AG09319 (cell line): ENCODE results near the gene ITGB7.

Source experiments
- DNase-seq: peaks from one replicate; pipeline ENCODE4 v3.0.0-alpha.2; 2010; ENCODE audit warnings: low read depth; ENCODE audit errors: extremely low read depth
- TF ChIP-seq, protein P1 (sequence below): IDR thresholded peaks from 2 replicates; pipeline ENCODE4 v1.5.1; 2011; ENCODE audit warnings: low read depth, mild to moderate bottlenecking, inconsistent platforms, low read length, moderate library complexity

ITGB7 gene

DNA sequence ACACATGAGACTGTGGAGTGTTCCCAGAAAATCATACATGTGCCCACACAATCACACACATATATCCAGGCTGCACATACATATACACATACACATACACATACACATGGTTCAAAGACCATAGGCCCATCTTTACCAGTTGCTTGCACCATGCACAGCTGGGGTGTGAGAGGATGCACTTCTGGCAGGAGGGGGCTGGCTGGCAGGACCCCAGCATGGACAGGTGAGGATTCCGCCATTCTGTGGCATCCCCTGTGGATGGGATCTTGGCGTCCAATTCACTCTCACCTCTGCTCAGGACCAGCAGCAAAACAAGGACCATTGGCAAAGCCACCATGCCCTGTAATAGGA, 7.0 kb downstream of the ITGB7 start:
- TF ChIP-seq, protein P1, sequence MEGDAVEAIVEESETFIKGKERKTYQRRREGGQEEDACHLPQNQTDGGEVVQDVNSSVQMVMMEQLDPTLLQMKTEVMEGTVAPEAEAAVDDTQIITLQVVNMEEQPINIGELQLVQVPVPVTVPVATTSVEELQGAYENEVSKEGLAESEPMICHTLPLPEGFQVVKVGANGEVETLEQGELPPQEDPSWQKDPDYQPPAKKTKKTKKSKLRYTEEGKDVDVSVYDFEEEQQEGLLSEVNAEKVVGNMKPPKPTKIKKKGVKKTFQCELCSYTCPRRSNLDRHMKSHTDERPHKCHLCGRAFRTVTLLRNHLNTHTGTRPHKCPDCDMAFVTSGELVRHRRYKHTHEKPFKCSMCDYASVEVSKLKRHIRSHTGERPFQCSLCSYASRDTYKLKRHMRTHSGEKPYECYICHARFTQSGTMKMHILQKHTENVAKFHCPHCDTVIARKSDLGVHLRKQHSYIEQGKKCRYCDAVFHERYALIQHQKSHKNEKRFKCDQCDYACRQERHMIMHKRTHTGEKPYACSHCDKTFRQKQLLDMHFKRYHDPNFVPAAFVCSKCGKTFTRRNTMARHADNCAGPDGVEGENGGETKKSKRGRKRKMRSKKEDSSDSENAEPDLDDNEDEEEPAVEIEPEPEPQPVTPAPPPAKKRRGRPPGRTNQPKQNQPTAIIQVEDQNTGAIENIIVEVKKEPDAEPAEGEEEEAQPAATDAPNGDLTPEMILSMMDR = no peak
- DNase-seq = no peak

DNA sequence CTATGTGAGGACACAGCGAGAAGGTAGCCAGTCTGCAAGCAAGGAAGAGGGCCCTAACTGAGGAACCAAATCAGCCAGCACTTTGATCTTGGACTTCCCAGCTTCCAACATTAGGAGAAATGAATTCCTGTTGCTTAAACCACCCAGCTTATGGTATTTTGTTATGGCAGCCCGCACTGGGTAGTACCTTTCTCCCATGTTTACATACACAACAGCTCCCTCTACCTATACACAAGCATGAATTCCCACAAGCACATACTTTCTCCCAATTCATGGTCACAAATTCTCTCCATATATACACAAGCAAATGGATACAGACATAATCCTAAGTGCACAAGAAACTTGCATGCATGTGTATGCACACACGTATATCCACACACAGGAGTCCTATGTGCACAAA, 7.4 kb downstream of the ITGB7 start:
- no peak for DNase-seq
- TF ChIP-seq, protein P1 = no peak

DNA sequence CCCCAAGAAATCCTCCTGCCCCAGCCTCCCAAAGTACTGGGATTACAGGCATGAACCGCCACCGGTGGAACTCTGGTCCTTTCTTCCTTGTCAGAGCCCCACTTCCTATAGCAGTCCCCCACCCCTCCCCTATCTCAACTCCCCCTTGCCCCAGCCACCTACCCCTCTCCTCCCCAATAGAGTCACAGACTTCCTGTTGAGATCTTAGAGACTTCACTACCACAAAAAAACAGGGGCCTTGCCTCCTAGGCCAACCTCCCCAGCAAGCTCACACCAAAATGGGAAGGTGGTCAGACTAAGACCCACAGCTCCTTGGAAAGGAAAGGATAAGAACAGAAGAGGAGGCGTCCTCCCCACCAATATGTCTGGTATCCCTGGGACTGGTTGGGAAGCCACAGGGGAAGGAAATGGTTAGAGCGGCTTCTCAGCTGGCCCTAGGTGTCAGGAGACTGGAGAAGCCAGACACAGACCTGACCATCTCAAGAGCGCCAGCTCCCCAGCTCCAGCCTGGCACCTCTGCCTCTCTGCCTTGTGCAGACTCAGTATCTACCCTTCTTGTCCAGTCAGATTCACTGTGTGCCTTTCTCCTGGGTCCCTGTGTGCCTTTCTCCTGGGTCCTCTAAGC, 8.5 kb downstream of the ITGB7 start:
- no peak for DNase-seq
- TF ChIP-seq, protein P1 = no peak

DNA sequence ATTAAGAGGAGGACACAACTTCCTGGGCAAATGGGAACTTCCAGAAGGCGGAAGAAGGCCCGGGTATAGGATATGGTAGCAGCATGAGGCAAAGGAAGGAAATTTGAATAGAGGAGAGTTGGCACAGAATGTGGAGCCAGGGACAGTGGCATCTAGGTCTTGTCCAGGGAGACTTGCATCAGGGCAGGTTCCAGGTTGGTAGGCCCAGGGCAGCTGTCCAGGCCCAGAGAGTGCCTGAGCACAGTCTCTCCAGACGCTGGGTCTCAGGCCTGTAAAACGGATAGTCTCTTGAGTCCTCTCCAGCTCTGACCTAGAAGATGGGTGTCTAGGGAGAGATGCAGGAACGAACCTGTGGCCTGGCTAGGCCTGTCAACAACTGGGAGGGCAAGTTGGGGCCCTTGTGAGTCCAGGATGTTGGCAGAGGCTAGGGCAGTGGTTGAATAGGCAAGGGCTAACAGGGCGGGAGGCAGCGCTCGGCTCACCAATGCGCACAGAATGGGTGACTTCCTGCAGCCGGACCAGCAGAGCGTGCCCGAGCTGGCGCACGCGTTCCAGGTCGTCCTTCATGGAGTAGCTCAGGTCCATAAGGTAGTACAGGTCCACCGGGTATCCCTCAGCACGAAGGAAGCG, 9.9 kb downstream of the ITGB7 start:
- DNase-seq = no peak
- TF ChIP-seq, protein P1 = no peak

DNA sequence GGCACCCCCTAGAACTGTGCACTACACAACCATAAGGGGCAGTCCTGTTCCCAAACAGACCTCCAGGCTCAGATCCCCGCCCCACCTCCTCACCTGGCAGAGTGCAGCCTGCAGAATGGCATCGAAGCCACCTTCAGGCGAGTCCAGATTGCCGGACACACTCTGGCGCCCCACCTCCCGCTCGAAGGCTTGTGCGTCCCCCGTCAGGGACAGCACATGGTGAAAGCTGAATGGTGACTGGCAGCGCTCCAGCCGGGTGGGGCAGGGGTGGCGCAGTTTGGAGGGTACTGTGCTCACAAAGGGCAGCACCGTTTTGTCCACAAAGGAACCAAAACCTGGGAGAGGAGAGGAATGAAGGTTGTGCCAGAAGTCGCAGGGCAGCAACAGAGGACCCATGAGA, 10.6 kb downstream of the ITGB7 start:
- DNase-seq = no peak
- TF ChIP-seq, protein P1 = no peak

DNA sequence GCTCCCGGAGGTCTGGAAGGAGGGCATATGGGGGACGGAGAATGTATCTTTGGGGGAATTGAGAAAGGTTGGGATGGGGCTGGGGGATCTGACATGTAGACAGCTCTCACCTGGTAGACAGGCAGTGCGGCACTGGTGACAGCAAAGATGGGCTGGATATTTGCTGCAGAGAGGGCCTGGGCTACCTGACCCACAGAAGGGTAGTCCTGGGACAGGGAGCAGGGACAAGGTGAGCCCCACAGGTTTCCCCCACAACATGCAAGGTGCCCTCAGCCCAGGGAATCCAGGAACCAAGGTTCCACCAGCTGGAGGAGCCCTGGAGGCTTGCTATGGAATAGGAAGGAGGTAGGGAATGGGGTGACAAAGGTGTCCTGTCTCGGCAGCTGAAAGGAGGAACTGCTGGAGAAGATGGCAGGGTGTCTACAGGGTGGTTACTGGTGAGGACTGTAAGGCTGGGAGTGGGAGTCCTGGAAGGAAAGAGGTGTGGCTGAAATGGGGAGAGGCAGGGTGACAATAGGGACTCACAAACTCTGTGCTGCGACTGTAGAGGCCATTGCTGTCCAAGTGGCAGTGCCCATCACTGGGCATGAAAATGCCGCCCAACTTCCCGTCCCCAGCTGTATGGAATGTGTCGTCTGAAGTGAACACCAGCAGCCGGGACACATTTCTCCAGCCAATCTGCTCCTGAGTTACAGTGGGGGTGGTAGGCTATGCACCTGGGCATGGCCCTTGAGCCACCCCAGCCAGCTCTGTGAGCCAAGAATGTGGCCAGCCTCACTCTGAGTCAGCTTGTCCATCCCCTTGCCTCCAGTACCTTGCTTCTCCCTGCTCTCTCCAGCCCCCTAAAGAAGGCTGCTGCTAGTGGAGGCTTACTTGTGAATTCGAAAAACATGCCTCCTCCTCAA, 11.3 kb downstream of the ITGB7 start:
- TF ChIP-seq, protein P1 = no peak
- DNase-seq = no peak

DNA sequence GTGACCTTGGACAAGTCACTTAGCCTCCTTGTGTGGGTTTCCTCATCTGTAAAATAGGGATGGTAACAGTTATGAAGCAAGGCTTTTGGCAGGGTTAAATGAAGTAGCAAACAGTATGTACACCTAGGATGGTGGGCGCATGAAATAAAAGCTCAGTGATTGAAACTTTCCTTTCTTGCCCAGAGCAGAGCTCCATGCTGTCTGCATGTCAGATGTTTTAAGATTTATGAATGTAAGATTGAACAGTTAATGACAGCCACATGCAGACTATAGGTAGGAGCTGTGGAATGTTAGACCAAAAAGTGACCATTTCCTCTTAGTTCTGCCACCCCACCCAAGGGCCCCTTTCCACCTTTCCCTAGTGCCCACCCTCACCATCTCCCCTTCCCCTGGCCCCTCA, 12.1 kb downstream of the ITGB7 start:
- TF ChIP-seq, protein P1 = no peak
- no peak for DNase-seq
